ENCODE results near the gene DNAH10. TPM values are rescaled to one million over a fixed set of nuclear protein-coding genes. Genes with fewer than 3 reads are reported as not detected.

The DNAH10 gene
- total RNA-seq, 1 donor from 2014 or later = 1.2 TPM

- Mint-ChIP-seq H3K27me3 (ENCODE audit: low read depth) (no peaks in the 10 kb centered on the region), H3K4me1 (ENCODE audit: low read depth) (peaks cover 65% of the 10 kb centered on the region)
- no peak for DNase-seq (ENCODE audit: low spot score)
These were observed 209.8 kb downstream of the DNAH10 start for GRCh38 chr12:123971770-123972456.

GRCh38 chr12:123972457-123973401 is 210.6 kb downstream of the DNAH10 start, which contains the start of the genes CCDC92 and ZNF664:
CCDC92 (minus strand) TSS chr12:123972831; CDS start chr12:123944305, 28,526 bp downstream.
ZNF664 (plus strand) TSS chr12:123973215; CDS start chr12:124012145, 38,930 bp downstream.
- H3K4me1 Mint-ChIP-seq (ENCODE audit: low read depth) = peaks cover 61% of the 10 kb centered on the region
- peak within 1 kb of the TSS; percentile 94 for H3K27ac Mint-ChIP-seq (ENCODE audit: unreplicated experiment)
- H3K27me3 Mint-ChIP-seq (ENCODE audit: low read depth) = no peaks in the 10 kb centered on the region
- H3K9me3 Mint-ChIP-seq (ENCODE audit: low read depth) = no peaks in the 10 kb centered on the region
- DNase-seq (ENCODE audit: low spot score) = peak; percentile 97
- H3K4me3 Mint-ChIP-seq (ENCODE audit: unreplicated experiment) = peak within 1 kb of the TSS; percentile 92
- H3K36me3 Mint-ChIP-seq (ENCODE audit: low read depth) = peaks cover 5% of the 10 kb centered on the region
- peak; percentile 47 for TF ChIP-seq CTCF (IDR thresholded peaks at IDR 0.05)

More at GRCh38 chr12:123971770-123972456, 209.8 kb downstream of the DNAH10 start:
- peak overlapping the region; percentile 89 for H3K4me3 Mint-ChIP-seq (ENCODE audit: unreplicated experiment)
- H3K36me3 Mint-ChIP-seq (ENCODE audit: low read depth) = peaks cover 5% of the 10 kb centered on the region
- no peak for TF ChIP-seq CTCF (IDR thresholded peaks at IDR 0.05)
- peak overlapping the region; percentile 94 for H3K27ac Mint-ChIP-seq (ENCODE audit: unreplicated experiment)
- H3K9me3 Mint-ChIP-seq (ENCODE audit: low read depth) = no peaks in the 10 kb centered on the region

- no peaks in the 10 kb centered on the region for H3K27me3 Mint-ChIP-seq (ENCODE audit: low read depth)
- H3K27ac Mint-ChIP-seq (ENCODE audit: unreplicated experiment) = peak overlapping the region; percentile 94
- DNase-seq (ENCODE audit: low spot score) = no peak
- no peaks in the 10 kb centered on the region for H3K9me3 Mint-ChIP-seq (ENCODE audit: low read depth)
- H3K4me1 Mint-ChIP-seq (ENCODE audit: low read depth) = peaks cover 52% of the 10 kb centered on the region
- H3K36me3 Mint-ChIP-seq (ENCODE audit: low read depth) = peaks cover 5% of the 10 kb centered on the region
- no peak for TF ChIP-seq CTCF (IDR thresholded peaks at IDR 0.05)
- H3K4me3 Mint-ChIP-seq (ENCODE audit: unreplicated experiment) = peak overlapping the region; percentile 92
These were observed 211.6 kb downstream of the DNAH10 start for GRCh38 chr12:123973552-123974341.

GRCh38 chr12:123976227-123976826 is 214.2 kb downstream of the DNAH10 start:
- no peak for TF ChIP-seq CTCF (IDR thresholded peaks at IDR 0.05)
- Mint-ChIP-seq H3K9me3 (ENCODE audit: low read depth) (no peaks in the 10 kb centered on the region), H3K36me3 (ENCODE audit: low read depth) (peaks cover 8% of the 10 kb centered on the region), H3K27me3 (ENCODE audit: low read depth) (no peaks in the 10 kb centered on the region), H3K27ac (ENCODE audit: unreplicated experiment) (no peak overlapping the region), H3K4me3 (ENCODE audit: unreplicated experiment) (no peak overlapping the region), H3K4me1 (ENCODE audit: low read depth) (peaks cover 27% of the 10 kb centered on the region)
- no peak for DNase-seq (ENCODE audit: low spot score)
